Tibial artery (tissue), 4 donors: ENCODE data around the gene CFAP157.

Experiments
- DNase-seq, 2 donors: peaks; one replicate each; pipeline ENCODE4 v3.0.0-alpha.2; 2019
- H3K27ac ChIP-seq, 2 donors: fragments of 200-600 bp; sonication (generic) in 1 of 2; 1 replicate in 1 of 2; 2 replicates in 1 of 2; pipeline ENCODE4 v1.5.1; 2018 to 2019; ENCODE audit warnings: mild to moderate bottlenecking in 1 of 2
- H3K27me3 ChIP-seq, 2 donors: fragments of 200-600 bp; sonication (generic) in 1 of 2; one replicate each; pipeline versions ENCODE4 v1.5.1 to v1.6.0; 2016 to 2019
- H3K36me3 ChIP-seq, 3 donors: fragments of 200-600 bp; sonication (generic) in 2 of 3; one replicate each; pipeline ENCODE4 v1.5.1; 2016 to 2019; ENCODE audit warnings: mild to moderate bottlenecking in 2 of 3
- H3K4me1 ChIP-seq, 4 donors: fragments of 200-600 bp; sonication (generic) in 2 of 4; 1 replicate in 3 of 4; 2 replicates in 1 of 4; pipeline ENCODE4 v1.5.1; 2016 to 2019
- H3K4me3 ChIP-seq, 2 donors: fragments of 200-600 bp; sonication (generic) in 1 of 2; 1 replicate in 1 of 2; 2 replicates in 1 of 2; pipeline ENCODE4 v1.5.1; 2018 to 2019; ENCODE audit warnings: mild to moderate bottlenecking in 2 of 2
- H3K9me3 ChIP-seq, 3 donors: fragments of 200-600 bp; sonication (generic) in 1 of 3; one replicate each; pipeline ENCODE4 v1.5.1; 2016 to 2019
- CTCF ChIP-seq, 2 experiments: fragments of 200-600 bp in 1 of 2; fragments of 450-650 bp in 1 of 2; IDR thresholded peaks; one replicate each; pipeline ENCODE4 v1.5.1; 2017 to 2019; ENCODE audit warnings: antibody characterized with exemption in 2 of 2, mild to moderate bottlenecking in 1 of 2, moderate library complexity in 1 of 2
- intact Hi-C: fragments of 100-400 bp; cut with DNase I; formaldehyde crosslinking; loops from one replicate; pipeline ENCODE4 v1.15.0; 2023; ENCODE audit warnings: low total_unique reads

The CFAP157 gene

GRCh38 chr9:127728808-127729207 is 22.0 kb downstream of the CFAP157 start:
- Histone ChIP-seq H3K4me3 (no peak overlapping the region), H3K36me3 (peaks cover 0 to 27% (median 21%) of the 10 kb centered on the region in 3 donors), H3K27me3 (peaks cover 0 to 11% of the 10 kb centered on the region in 2 donors), H3K27ac (no peak overlapping the region), H3K4me1 (peaks cover 0 to 14% (median 6%) of the 10 kb centered on the region in 4 donors), H3K9me3 (no peaks in the 10 kb centered on the region)
- intact Hi-C loops: no loop called here
- TF ChIP-seq CTCF (IDR thresholded peaks at IDR 0.05): no peak
- no peak for DNase-seq

GRCh38 chr9:127729522-127730256 is 22.9 kb downstream of the CFAP157 start:
- intact Hi-C loops: no loop called here
- H3K4me1 ChIP-seq: peaks cover 0 to 16% (median 7%) of the 10 kb centered on the region in 4 donors
- H3K27me3 ChIP-seq: peaks cover 0 to 3% of the 10 kb centered on the region in 2 donors
- H3K4me3 ChIP-seq: no peak overlapping the region
- H3K9me3 ChIP-seq: no peaks in the 10 kb centered on the region
- peaks cover 0 to 27% (median 21%) of the 10 kb centered on the region in 3 donors for H3K36me3 ChIP-seq
- TF ChIP-seq CTCF (IDR thresholded peaks at IDR 0.05): no peak
- no peak for DNase-seq
- no peak overlapping the region for H3K27ac ChIP-seq

GRCh38 chr9:127730262-127730661 is 23.5 kb downstream of the CFAP157 start:
- Histone ChIP-seq H3K36me3 (peaks cover 0 to 27% (median 21%) of the 10 kb centered on the region in 3 donors), H3K9me3 (no peaks in the 10 kb centered on the region), H3K27me3 (no peaks in the 10 kb centered on the region), H3K27ac (no peak overlapping the region), H3K4me1 (peaks cover 0 to 13% (median 7%) of the 10 kb centered on the region in 4 donors), H3K4me3 (no peak overlapping the region)
- no peak for TF ChIP-seq CTCF (IDR thresholded peaks at IDR 0.05)
- DNase-seq: no peak
- intact Hi-C loops: no loop called here

- TF ChIP-seq CTCF (IDR thresholded peaks at IDR 0.05): no peak
- DNase-seq: no peak
- H3K27me3 ChIP-seq: no peaks in the 10 kb centered on the region
- no peaks in the 10 kb centered on the region for H3K9me3 ChIP-seq
- H3K4me3 ChIP-seq: no peak overlapping the region
- H3K4me1 ChIP-seq: peaks cover 0 to 13% (median 7%) of the 10 kb centered on the region in 4 donors
- H3K27ac ChIP-seq: no peak overlapping the region
- intact Hi-C loops: no loop called here
- H3K36me3 ChIP-seq: peaks cover 0 to 27% (median 21%) of the 10 kb centered on the region in 3 donors
These were observed 24.1 kb downstream of the CFAP157 start for GRCh38 chr9:127730799-127731410.

GRCh38 chr9:127731938-127732337 is 25.1 kb downstream of the CFAP157 start:
- no peak for DNase-seq
- peaks cover 0 to 27% (median 21%) of the 10 kb centered on the region in 3 donors for H3K36me3 ChIP-seq
- H3K4me3 ChIP-seq: no peak overlapping the region
- intact Hi-C loops: loop anchor here (2.0 kb wide), 1 partner anchor 141 kb away; no protein-coding TSS in a partner anchor
- no peaks in the 10 kb centered on the region for H3K9me3 ChIP-seq
- H3K27me3 ChIP-seq: no peaks in the 10 kb centered on the region
- no peak for TF ChIP-seq CTCF (IDR thresholded peaks at IDR 0.05)
- peaks cover 0 to 13% (median 7%) of the 10 kb centered on the region in 4 donors for H3K4me1 ChIP-seq
- no peak overlapping the region for H3K27ac ChIP-seq
